ENCODE results near the gene NBEAL2. TPM values are rescaled to one million over a fixed set of nuclear protein-coding genes. Genes with fewer than 3 reads are reported as not detected.

The NBEAL2 gene
- total and polyA plus RNA-seq, 2 donors (not counting 1 experiment from before 2014, with no cell fraction given) = 1.5 to 4.5 TPM

GRCh38 chr3:47002171-47003055, 22.9 kb downstream of the NBEAL2 start:
- H3K79me2 ChIP-seq (ENCODE audit: control insufficient read depth, insufficient read depth, low read length) = no peaks in the 10 kb centered on the region
- no peak overlapping the region for H3K27ac ChIP-seq (ENCODE audit: insufficient read depth, low read length)
- no peak overlapping the region for H3K4me3 ChIP-seq (replicated peaks in 1 of 4; ENCODE audit: control extremely low read depth in 1 of 4, insufficient read depth in 1 of 4, low read depth in 3 of 4, low read length in 4 of 4)
- no peaks in the 10 kb centered on the region for H3K36me3 ChIP-seq (ENCODE audit: control insufficient read depth, insufficient read depth, low read length)
- H3K9me3 ChIP-seq (ENCODE audit: control insufficient read depth, insufficient read depth, low read depth, low read length) = no peaks in the 10 kb centered on the region
- H2AFZ ChIP-seq (ENCODE audit: low read length) = no peak overlapping the region
- TF ChIP-seq CTCF (conservative IDR thresholded peaks at IDR 0.05 in 1 of 2, IDR thresholded peaks at IDR 0.05 in 1 of 2; ENCODE audit: low read depth in 1 of 2, low read length in 2 of 2) = peak in 1 of 2 donors; percentile 4
- no peak for TF ChIP-seq EZH2 (IDR thresholded peaks at IDR 0.05; ENCODE audit: low read length, missing control alignments)
- no peak overlapping the region for H3K9ac ChIP-seq (ENCODE audit: insufficient read depth, low read length)
- no peaks in the 10 kb centered on the region for H3K27me3 ChIP-seq (ENCODE audit: control insufficient read depth, insufficient read depth, low read length)
- no peaks in the 10 kb centered on the region for H3K4me1 ChIP-seq (ENCODE audit: control insufficient read depth, extremely low read depth, insufficient read depth, low read length)
- DNase-seq (ENCODE audit: low read depth in 2 of 2) = no peak
- H3K4me2 ChIP-seq (ENCODE audit: extremely low read depth, insufficient read depth, low read length) = no peak overlapping the region
- no peaks in the 10 kb centered on the region for H4K20me1 ChIP-seq (ENCODE audit: control insufficient read depth, extremely low read depth, insufficient read depth, low read length)

- Histone ChIP-seq H3K9ac (ENCODE audit: insufficient read depth, low read length) (no peak overlapping the region), H3K79me2 (ENCODE audit: control insufficient read depth, insufficient read depth, low read length) (no peaks in the 10 kb centered on the region), H3K36me3 (ENCODE audit: control insufficient read depth, insufficient read depth, low read length) (no peaks in the 10 kb centered on the region), H3K4me1 (ENCODE audit: control insufficient read depth, extremely low read depth, insufficient read depth, low read length) (no peaks in the 10 kb centered on the region), H3K27me3 (ENCODE audit: control insufficient read depth, insufficient read depth, low read length) (no peaks in the 10 kb centered on the region), H3K4me2 (ENCODE audit: extremely low read depth, insufficient read depth, low read length) (no peak overlapping the region), H2AFZ (ENCODE audit: low read length) (no peak overlapping the region), H3K4me3 (replicated peaks in 1 of 4; ENCODE audit: control extremely low read depth in 1 of 4, insufficient read depth in 1 of 4, low read depth in 3 of 4, low read length in 4 of 4) (no peak overlapping the region), H3K9me3 (ENCODE audit: control insufficient read depth, insufficient read depth, low read depth, low read length) (no peaks in the 10 kb centered on the region), H3K27ac (ENCODE audit: insufficient read depth, low read length) (no peak overlapping the region), H4K20me1 (ENCODE audit: control insufficient read depth, extremely low read depth, insufficient read depth, low read length) (no peaks in the 10 kb centered on the region)
- DNase-seq (ENCODE audit: low read depth in 2 of 2) = no peak
- TF ChIP-seq CTCF (conservative IDR thresholded peaks at IDR 0.05 in 1 of 2, IDR thresholded peaks at IDR 0.05 in 1 of 2; ENCODE audit: low read depth in 1 of 2, low read length in 2 of 2) = no peak
- TF ChIP-seq EZH2 (IDR thresholded peaks at IDR 0.05; ENCODE audit: low read length, missing control alignments) = no peak
Observed at GRCh38 chr3:47003056-47003410, 23.6 kb downstream of the NBEAL2 start.

- Histone ChIP-seq H3K4me1 (ENCODE audit: control insufficient read depth, extremely low read depth, insufficient read depth, low read length) (no peaks in the 10 kb centered on the region), H3K27me3 (ENCODE audit: control insufficient read depth, insufficient read depth, low read length) (no peaks in the 10 kb centered on the region), H4K20me1 (ENCODE audit: control insufficient read depth, extremely low read depth, insufficient read depth, low read length) (no peaks in the 10 kb centered on the region), H3K9me3 (ENCODE audit: control insufficient read depth, insufficient read depth, low read depth, low read length) (no peaks in the 10 kb centered on the region), H3K27ac (ENCODE audit: insufficient read depth, low read length) (no peak overlapping the region), H3K4me3 (replicated peaks in 1 of 4; ENCODE audit: control extremely low read depth in 1 of 4, insufficient read depth in 1 of 4, low read depth in 3 of 4, low read length in 4 of 4) (no peak overlapping the region), H2AFZ (ENCODE audit: low read length) (no peak overlapping the region), H3K4me2 (ENCODE audit: extremely low read depth, insufficient read depth, low read length) (no peak overlapping the region), H3K79me2 (ENCODE audit: control insufficient read depth, insufficient read depth, low read length) (no peaks in the 10 kb centered on the region), H3K36me3 (ENCODE audit: control insufficient read depth, insufficient read depth, low read length) (no peaks in the 10 kb centered on the region), H3K9ac (ENCODE audit: insufficient read depth, low read length) (no peak overlapping the region)
- no peak for TF ChIP-seq EZH2 (IDR thresholded peaks at IDR 0.05; ENCODE audit: low read length, missing control alignments)
- TF ChIP-seq CTCF (conservative IDR thresholded peaks at IDR 0.05 in 1 of 2, IDR thresholded peaks at IDR 0.05 in 1 of 2; ENCODE audit: low read depth in 1 of 2, low read length in 2 of 2) = no peak
- no peak for DNase-seq (ENCODE audit: low read depth in 2 of 2)
Observed at GRCh38 chr3:47003461-47004368, 24.2 kb downstream of the NBEAL2 start.

Measured in fibroblast of lung (primary cell).